HG03175 (cell line): Measurements from ENCODE around the gene GFOD2.
A peak's percentile ranks its signal among the peaks of the same experiment; 100 is the strongest.

Source experiments
- ATAC-seq: cut with Tn5 transposase; IDR thresholded peaks from one replicate; pipeline ENCODE4 v1.9.1; 2021; ENCODE audit warnings: mild to moderate bottlenecking, moderate library complexity; ENCODE audit not compliant: unreplicated experiment

The GFOD2 gene

GRCh38 chr16:67673712-67674580 lies 45.2 kb downstream of the GFOD2 start:
- ATAC-seq, result no peak

DNA sequence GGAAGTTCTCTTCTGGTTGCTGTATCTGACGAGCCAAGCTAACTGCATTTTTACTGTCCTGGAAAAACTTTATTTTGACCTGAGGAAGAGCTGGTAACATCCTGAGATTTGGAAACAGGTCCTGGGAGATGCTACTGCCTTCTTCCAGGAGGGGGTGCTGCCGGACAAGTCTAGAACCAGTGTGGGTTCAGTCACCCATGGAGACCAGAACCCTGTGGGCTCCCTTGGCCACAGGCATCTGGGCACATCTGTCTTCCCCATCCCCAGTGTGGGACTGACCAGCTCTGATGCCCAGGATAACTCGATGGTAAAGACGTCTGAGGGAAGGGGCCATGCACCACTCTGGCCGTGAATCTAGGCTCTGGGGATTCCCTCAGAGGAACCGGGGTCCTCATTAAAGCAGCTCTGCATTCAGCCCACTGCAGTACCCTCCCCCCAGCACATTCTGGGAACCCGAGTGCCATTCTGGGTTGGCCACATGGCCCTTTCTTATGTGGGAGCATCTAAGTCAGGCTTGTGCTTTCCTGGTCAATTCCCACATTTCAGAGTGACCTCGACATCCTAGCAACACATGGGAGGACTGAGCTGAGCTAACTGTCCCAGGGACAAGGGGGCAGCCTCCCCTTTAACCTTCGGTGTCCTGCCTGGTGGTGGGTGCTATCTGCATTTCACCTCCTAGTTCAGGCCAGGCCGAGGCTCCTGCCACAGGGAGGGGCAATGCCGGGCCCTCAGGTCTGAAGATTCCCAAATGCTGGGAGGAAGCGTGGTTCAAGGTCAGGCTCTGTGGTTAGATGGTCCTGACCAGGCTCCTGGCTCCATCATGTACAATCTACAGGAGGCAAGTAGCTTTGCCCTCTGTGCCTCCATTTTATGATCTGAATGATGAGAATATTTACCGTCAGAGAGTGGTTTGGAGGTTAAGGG lies 46.1 kb downstream of the GFOD2 start:
- ATAC-seq, result no peak

DNA sequence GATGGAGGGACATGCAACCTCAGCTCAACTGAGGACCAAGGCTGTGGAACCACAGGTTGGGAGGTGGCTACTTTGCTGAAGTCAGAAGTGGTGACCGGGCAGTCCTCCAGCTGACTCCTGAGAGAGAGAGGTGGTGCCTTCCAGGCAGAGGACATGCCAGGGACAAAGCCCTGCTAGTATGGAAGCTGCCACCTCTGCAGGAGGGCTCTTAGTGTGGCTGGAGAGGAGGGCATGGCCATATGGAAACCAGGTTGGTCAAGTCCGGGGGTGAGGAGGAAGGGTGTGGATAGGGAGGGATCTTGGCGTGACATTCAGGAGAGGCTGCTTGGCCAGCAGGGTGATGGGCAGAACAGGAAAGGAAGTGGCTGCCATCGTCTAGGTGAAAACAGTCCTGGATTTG lies 46.8 kb downstream of the GFOD2 start:
- ATAC-seq, result no peak

- no peak for ATAC-seq
Observed at GRCh38 chr16:67669499-67670101, 49.5 kb downstream of the GFOD2 start.

- ATAC-seq, result no peak
Observed at GRCh38 chr16:67668495-67669157, 50.5 kb downstream of the GFOD2 start.

DNA sequence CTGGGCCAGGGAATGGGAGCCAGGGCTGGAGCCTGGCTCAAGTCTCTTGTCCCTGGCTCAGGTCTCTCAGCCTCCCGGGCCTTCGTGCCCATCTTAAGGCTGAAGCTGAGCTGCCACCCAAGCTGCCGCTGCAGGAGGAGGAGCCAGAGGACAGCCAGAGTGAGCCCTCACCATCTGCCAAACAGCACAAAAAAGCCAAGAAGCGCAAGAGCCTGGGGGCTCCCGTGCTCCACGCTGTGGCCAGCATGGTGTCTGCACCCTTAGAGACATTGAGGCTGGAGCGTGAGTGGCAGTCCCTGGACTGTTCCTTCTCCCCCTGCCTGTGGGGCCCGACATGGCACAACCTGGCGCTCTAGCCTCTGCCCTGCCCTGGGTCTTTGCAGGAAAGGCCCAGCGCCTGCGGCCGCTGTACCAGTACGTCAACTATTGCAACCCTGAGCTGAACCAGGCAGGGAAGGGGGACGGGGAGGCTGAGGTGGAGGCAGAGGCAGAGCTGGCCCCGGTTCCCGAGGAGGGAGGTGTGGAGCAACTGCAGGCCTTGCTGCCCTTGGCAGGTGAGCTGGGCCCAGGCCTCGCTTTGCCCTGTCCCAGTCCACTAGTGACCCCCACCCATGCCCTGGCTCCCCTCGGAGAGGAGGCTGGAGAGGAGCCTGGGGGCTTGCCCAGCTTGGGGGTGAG lies 51.2 kb downstream of the GFOD2 start:
- peak; percentile 76 for ATAC-seq

DNA sequence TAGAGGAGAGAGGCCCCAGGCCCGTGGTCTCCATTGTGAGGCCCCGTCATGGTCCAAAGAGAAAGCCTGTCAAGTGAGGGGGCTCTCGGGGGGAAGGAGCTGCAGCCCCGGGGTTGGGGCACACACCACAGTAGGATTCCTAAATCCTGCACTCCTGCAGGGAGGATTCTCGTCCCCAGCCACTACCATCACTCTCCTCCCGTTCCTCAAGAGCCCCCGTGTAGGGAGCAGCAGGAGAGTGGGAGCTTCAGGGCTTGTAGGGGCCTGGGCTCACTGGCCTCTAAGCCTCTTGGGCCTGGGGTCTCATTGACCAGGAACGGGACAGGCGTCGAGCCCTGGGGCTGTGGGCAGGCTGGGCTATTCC lies 51.7 kb downstream of the GFOD2 start:
- ATAC-seq, result no peak

DNA sequence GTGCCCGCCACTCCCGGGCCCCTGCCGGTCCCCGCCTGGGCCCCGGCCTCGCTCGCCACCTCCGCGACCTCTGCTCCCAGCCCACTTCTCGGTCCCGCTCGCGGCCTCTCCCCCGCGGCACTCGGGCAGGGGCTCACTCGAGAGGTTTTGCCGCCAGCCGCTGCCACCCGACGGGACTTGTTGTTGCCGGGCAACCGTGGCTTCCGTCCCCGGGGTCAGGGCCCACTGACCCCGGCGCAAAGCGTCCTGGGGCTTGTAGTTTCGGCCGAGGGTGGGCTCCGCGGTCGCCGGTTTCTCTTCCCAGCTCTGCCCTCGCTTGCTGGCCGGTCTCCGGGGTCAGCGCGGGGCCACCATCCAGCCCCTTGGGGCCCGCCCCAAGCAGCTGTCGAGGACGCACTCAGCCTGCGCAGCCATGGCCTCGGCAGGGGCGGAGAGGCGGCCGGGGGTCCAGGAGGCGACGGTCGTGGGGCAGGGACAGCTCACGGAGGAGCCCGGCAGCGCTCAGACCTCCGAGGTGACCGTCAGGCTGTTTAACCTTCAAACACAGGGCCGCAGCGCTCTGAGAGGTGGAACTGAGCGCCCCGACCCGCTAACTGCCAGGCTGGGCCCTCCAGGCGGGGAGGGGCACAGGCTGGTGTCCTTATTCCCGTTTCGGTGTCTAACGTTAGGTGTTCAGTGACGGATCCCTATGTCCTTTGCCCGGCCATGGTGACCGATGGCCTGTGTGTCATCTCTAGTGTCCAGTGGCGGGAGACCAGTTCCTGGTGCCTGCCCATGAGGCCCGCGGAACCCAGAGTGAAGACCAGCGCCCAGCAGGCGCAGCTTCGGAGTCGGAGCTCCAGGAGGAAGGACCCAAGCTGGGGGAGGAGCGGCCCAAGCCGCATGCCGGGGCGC lies 52.3 kb downstream of the GFOD2 start, which contains the start of the genes C16orf86 and ENKD1:
Gene C16orf86, plus strand, starts transcription at position 256 of the 894 bp plus-strand sequence. Its CDS starts 157 bp downstream, at position 413.
Gene ENKD1, minus strand, starts transcription at position 192 of the 894 bp plus-strand sequence. CDS start 308 bp downstream, outside the sequence.
- peak; percentile 63 for ATAC-seq

- no peak for ATAC-seq
Observed at GRCh38 chr16:67666032-67666551, 53.0 kb downstream of the GFOD2 start.

DNA sequence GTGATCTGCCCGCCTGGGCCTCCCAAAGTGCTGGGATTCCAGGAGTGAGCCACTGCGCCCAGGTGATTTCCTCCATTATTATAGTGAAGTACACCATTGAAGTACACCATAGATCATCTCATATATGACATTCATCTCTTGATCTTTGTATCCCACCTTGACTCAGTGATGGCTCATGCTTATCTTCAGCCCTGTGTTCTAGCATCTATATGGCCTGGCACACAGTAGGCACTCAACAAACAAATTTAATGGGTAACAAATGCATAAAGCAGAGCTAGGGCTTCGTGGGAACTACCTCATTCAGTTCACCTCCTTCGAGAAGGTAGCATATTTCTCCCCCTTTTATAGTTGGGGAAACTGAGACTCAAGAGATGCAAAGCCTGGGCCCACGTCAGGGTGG lies 53.5 kb downstream of the GFOD2 start:
- no peak for ATAC-seq

DNA sequence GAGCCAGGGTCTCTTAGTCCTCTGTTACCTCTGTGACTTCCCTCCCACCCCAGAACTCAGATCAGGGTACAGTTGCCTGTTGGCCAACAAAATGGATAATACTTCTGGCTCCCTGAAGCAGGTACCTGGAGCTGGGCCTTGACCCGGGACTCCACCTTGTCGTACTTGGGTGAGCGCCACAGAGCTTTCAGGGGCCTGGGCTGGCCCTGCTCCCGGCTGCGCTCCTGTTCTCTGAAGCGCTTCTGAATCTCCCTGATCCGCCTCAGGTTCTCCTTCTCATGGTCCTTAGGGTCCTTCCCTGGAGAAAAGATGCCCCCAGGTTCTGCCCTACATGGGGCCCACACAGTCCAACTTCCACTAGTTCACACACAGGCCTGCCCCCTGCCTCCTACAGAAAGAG lies 54.2 kb downstream of the GFOD2 start:
- no peak for ATAC-seq

- ATAC-seq, result no peak
Observed at GRCh38 chr16:67664258-67664657, 54.9 kb downstream of the GFOD2 start.

DNA sequence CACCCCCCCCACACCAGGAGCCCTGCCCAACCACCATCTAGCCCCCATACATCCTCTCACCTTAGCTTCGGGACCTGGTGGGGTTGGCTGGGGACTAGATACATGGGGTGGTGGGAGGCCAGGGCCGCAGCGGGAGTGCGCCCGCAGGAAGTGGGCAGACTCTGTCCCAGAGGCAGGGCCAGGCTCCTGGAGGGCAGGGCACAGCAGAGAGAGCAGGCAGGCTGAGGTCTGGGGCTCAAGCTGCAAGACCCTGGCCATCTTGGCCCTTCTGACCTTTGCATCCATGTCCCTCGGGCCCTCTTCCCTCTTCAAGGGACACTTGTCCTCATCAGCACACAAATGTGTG lies 55.3 kb downstream of the GFOD2 start:
- ATAC-seq, result no peak

DNA sequence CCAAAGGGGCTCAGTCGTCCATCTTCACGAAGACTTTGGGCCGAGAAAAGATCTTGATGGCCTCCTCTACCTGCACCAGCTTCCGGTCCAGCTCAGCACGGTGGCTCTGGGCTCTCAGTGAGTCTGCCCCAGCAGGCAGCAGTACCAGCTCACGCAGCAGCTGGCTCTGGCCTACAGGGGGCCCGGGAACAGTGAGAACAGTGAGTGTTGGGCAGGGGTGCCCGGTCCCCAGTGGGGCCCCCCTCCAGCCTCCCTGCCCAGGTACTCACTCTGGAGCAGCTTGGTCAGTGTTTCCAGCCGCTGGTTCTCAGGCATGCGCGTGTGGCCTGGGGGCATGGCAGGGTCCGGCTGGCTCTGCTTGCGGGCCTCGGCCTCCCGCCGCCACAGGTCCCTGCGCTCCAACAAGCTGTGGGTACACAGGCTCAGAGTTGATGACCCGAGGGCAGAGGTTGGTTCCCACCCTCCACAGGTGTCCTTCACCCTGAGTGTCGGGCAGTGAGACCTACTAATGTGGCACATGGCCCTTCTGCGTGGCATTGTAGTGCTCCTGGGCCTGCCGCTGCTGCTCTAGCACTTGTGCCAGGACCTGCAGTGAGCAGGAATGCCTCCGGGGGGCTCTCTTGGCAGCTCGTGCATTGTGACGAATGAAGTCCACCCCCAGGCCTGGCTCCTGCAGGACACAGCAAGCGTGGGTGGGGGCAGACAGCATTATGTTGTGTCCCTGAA lies 55.8 kb downstream of the GFOD2 start:
- no peak for ATAC-seq

DNA sequence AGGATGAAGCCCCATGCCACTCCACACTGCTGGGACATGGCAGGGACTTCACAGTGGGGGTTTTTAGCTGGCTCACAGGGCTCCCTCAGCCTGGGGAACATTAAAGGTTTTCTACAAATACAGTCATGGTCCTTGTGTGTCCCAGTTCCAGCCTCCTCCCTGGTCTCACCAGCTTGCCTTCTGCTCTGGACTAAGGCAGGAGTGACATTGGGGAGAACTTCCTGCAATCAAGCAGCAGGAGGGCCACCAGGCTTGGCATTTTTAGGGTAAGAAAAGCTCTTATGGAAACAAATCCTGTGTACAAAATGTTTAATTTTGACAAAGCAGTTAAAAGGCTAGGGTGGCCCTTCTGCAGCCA lies 56.5 kb downstream of the GFOD2 start:
- ATAC-seq, result no peak

DNA sequence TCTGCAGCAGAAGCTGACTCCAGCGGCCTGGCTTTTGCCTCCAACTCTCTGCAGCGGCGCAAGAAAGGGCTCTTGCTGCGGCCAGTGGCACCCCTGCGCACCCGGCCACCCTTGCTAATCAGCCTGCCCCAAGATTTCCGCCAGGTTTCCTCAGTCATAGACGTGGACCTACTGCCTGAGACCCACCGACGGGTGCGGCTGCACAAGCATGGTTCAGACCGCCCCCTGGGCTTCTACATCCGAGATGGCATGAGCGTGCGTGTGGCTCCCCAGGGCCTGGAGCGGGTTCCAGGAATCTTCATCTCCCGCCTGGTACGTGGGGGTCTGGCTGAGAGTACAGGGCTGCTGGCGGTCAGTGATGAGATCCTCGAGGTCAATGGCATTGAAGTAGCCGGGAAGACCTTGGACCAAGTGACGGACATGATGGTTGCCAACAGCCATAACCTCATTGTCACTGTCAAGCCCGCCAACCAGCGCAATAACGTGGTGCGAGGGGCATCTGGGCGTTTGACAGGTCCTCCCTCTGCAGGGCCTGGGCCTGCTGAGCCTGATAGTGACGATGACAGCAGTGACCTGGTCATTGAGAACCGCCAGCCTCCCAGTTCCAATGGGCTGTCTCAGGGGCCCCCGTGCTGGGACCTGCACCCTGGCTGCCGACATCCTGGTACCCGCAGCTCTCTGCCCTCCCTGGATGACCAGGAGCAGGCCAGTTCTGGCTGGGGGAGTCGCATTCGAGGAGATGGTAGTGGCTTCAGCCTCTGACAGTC lies 57.0 kb downstream of the GFOD2 start:
- no peak for ATAC-seq

GRCh38 chr16:67661101-67661761 lies 57.9 kb downstream of the GFOD2 start:
- no peak for ATAC-seq
